ENCODE data around the gene HIP1R.
A peak's percentile ranks its signal among the peaks of the same experiment; 100 is the strongest.
"Not testable (repeated sequence)": the region's sequence is repeated elsewhere in the genome, so short reads cannot be mapped to it uniquely, and the experiment has no call there.

HIP1R gene

GRCh38 chr12:122862872-122863701 lies 27.8 kb downstream of the HIP1R start:
- no peak for DNase-seq

DNA sequence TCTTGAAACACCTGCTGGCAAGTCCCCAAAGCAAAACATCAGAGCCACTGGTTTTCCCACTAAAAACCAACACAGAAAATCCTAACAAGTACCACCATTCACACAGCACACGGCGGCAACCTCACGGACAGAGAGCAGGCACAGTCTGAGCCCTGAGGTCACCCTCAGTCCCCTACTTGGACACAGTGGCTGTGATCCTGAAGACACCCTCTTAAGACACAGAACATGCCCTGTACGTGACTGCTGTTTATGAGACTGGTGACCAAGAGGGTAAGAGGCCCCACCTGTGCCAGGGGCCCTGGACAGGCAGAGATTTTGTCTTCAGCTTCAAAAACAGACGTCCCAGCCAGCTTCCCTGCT lies 29.6 kb downstream of the HIP1R start:
- no peak for DNase-seq

- peak; percentile 10 for DNase-seq
These were observed 30.3 kb downstream of the HIP1R start for GRCh38 chr12:122865268-122866231.

DNA sequence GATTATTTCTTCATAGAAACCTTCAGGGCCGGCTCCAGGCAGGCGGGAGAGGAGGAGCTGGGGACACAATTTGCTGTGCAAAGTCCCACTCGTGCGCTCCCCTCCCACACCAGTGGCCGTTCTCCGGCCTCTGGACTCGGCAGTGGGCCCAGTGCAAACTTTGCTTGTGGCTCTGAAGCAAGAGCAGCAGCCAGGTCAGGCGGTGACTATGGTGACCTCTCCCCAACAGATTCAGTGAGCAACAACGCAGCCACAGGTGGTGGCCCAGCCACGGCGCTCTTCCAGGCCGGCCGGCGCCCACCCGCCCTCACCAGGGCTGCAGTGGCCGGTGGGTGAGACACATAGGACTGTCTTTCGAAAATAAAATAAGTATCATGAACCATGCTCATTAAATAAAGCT lies 31.1 kb downstream of the HIP1R start:
- no peak for DNase-seq

GRCh38 chr12:122866950-122867607 lies 31.8 kb downstream of the HIP1R start:
- DNase-seq = no peak

GRCh38 chr12:122867691-122868461 lies 32.6 kb downstream of the HIP1R start:
- no peak for DNase-seq

GRCh38 chr12:122868471-122869177 lies 33.4 kb downstream of the HIP1R start:
- DNase-seq = no peak

DNA sequence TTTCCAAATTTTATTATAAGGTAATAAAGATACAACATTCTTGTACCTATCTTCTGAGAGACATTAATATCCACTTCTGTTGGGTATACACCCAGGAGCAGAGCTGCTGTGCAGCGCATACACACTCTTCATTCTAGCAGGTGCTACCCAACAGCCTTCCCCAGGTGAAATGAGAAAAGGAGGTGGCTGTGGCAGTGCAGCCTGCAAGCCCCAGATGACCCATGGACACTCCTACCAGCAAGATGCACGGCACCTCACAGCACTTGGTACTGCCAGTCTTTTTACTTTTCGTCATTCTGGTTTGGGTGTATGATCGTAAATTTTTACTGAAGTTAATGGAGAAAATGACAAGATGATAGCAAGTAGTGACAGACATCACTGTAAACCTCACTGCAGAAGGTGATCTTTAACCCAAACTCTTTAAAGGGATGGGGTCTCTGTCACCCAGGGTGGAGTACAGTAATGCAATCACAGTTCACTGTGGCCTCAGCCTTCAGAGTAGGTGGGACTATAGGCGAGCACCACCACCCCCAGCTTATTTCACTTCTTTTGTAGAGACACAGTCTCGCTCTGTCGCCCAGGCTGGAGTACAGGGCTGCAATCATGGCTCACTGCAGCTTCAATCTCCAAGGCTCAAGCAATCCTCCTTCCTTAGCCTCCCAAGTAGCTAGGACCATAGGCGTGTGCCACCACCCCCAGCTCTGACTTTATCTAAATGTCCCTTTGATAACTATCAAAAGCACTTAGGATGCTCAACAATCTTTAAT lies 34.1 kb downstream of the HIP1R start:
- DNase-seq = no peak

DNA sequence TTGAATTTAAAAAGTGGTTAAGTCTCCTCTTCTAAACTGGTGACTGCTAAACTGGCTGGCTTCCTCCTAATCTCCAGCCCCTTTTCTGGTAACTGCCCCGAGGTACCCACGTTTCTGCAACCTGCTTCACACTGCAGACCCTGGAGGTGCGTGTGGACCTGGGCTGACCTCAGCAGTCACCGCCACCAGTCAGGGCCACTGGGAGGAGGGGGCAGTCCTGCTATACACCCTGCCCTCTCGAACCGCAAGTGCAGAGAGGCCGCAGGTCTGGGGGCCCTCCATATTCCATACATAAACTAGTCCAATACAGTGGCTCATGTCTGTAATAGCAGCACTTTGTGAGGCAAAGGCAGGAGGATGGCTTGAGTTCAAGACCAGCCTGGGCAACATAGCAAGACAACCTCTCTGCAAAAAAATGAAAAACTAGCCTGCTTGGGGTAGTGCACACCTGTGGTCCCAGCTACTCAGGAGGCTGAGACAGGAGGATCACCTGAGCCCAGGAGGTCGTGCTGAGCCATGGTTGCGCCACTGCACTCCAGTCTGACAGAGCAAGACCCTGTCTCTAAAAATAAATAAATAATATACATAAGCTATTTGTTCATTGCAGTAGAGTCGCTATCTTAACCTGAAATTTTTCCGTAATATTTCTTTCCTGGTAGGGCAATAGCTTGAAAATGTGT lies 35.0 kb downstream of the HIP1R start:
- no peak for DNase-seq

DNA sequence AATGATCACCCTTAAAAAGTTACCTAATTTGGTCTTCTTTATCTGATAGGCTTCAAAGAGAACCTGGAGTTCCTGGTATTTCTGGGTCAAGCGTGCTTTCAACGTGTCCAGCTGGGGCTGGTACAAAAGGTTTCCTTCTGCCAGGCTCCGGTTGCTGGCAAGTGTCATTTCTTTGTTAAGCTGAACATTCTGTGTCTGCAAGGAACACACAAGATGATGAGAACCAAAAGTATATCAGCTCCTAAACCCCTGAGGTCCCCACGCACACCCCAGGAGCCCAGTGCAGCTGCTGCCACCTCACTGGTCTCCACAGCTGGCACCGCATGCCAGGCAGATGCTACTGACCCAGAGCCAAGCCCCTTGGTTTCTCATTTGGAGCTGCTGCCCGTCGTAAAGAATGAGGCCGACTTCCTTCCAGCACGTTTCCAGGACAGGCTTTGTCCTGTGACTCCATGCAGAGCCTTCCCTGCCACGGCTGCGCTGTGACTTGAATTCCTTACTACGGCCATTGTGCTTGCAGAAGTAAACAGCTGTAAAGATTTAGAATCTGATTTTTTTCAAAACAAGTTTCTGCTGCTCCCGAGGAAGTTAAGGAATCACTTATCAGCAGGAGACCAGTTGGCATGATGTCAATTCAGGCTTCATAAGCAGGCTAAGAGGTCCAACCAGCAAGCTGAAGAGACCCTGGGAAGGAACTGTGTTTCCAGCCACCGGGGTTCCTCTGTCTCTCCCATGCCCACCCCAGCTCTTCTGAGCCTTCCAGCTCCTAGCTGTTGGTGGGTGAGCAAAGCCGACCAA lies 35.8 kb downstream of the HIP1R start:
- DNase-seq = no peak

DNA sequence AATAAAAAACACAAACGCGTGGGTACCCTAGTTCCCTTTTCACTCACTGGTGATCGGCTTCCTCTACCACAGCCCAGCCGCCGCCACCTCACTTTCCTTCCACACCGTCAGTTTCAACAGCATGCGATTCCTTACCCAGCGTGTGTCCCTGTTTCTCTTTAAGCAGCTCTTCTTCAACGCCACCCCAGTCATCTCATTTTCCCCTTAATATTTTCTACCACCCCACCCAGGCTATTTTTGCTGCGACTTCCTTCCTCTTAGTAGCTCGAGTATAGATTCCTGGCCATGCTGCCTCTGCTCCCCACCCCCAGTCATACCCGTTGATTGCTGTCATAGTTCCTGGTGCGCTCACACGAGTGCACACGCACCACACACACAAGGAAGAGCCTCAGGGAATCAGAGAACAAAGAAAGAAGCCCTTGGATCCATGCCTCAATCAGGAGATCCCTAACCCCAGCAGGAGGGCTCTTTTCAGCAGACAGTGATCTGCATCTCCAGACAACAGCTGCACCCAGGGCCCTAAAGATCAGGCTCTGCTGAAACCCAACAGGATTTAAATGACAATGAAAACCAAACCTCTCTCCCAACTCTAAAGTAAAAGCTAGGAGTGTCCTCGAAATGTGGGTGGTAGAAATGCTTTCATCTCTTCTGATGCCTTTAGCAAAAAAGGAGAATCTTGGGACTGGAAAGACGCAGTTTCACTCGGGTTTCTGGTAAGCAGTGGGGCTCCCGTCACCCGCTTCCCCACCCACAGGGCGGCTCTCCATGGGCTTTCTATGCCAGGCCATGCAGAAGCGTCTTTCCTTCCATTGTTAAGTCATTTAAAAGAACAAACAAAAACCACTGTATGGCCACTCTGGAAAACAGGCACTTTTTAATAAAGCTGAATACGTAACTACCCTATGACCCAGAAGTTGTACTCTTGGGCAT lies 36.9 kb downstream of the HIP1R start:
- peak; percentile 59 for DNase-seq

DNA sequence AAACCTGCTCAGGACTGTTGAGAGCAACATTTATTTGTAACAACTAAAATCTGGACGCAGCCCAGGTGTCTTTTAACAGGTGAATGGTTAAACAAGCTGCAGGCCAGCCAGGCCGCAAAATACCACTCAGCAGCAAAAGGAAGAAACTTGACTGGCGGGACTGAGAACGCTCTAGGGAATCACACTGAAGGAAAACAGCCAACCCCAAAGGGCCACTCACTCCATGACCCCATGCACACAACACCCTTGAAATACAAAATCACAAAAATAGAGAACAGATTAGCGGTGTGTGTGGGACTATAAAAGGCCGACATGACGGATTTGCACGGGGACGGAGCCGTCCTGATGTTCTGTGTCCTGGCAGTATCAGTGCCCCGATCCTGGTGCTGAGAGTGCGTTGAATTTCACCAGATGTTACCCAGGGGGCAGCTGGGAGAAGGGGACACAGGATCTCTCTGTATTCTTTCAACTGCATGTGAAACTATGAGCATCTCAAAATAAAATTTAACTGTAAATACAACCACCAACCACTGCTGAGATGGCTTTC lies 37.6 kb downstream of the HIP1R start:
- DNase-seq = no peak

DNA sequence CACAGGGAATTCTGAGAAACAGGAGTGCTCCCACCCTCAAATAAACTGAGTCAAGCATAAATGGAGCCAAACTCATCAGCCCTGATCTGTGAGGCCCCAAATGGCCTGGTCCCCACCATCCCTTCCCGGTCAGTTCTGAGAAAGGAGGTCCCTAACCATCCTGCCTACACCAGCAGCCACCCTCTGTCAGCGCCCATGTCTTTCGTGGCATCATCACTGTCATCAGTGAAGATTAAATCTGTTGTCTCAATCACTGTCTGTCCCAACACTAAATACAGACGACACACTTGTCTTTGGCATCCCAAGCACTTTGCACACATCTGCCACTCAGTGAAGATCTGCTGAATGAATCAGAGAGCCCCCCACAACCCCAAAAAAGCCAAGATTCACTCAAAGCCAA lies 38.3 kb downstream of the HIP1R start:
- no peak for DNase-seq

DNA sequence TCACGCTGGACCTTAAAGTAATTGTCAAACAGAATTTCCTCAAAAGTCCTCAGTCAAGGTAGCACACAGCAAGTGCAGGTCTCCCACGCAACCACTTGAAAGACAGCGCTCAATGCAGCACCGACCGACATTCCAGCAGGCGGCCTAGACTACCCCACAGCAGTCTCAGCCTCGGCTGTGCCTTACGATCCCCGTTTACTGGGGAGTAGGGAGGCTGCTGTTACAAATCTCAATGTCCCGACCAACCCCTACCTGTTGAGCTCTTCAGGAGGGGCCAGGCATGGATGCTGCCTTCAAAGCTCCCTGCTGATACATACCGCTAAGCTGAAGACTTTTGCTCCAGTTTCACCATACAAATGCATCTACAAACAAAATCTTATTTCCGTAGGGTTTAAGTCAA lies 38.8 kb downstream of the HIP1R start:
- no peak for DNase-seq

DNA sequence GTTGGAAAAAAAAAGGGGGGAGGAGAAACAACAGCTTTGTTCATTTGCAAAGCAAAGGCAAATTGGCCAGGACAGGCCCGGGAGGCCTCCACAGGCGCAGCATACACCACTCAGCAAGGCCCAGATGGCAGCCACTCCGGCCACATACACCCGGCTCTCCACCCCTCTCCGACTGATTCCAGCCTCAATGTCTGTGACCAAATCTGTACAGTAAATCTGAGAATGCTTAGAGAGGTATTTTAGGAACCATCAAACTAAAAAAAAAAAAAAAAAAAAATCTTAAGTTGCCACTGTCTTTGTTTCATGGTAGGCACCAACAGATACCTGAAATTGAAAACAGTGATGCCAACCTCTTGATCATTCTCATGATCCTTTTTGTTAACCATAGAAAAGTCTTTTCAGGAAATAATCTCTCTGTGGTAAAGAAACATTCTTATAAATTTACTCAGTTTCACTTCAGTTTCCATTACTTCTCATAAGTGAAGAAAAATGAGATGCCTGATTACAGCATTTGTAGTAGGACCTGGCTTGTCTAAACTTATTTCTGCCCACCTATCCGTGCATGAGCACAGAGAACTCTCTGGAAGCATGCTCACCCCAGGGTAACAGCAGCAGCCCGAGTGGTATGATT lies 40.4 kb downstream of the HIP1R start:
- peak; percentile 30 for DNase-seq

GRCh38 chr12:122876281-122876680 lies 41.0 kb downstream of the HIP1R start:
- DNase-seq = not testable (repeated sequence)

GRCh38 chr12:122876731-122877130 lies 41.5 kb downstream of the HIP1R start:
- DNase-seq = no peak

All from stimulated activated naive CD4-positive, alpha-beta T cell treated with Interleukin-2 at 50 U/mL for 16 hours (primary cell).